HEK293 (cell line): ENCODE data around the gene GPBAR1.

Source experiments
- CTCF ChIA-PET: fragments of 350-600 bp; formaldehyde crosslinking; extraction: SDS; loops from one replicate; lab custom pipeline; 2021; ENCODE audit warnings: antibody characterized with exemption; lab: Yijun Ruan, JAX
- POLR2A ChIA-PET: fragments of 300-600 bp; formaldehyde crosslinking; extraction: SDS; loops from one replicate; lab custom pipeline; 2020; ENCODE audit warnings: antibody characterized with exemption, inconsistent platforms; lab: Yijun Ruan, JAX
- H3K27ac ChIP-seq: fragments of 200-500 bp; sonication (Bioruptor generic); 2 replicates; pipeline ENCODE4 v1.5.1; 2014; ENCODE audit warnings: low read depth, low read length, control low read depth, inconsistent platforms; ENCODE audit errors: extremely low read depth
- H3K36me3 ChIP-seq, 2 experiments: fragments of 200-500 bp in 1 of 2; sonication (Bioruptor generic) in 1 of 2; 1 replicate in 1 of 2; 2 replicates in 1 of 2; pipeline ENCODE4 v1.5.1; 2014 to 2017; ENCODE audit warnings: inconsistent platforms in 2 of 2, low read length in 2 of 2; ENCODE audit not compliant: control insufficient read depth in 2 of 2, insufficient read depth in 1 of 2
- H3K4me1 ChIP-seq: fragments of 200-500 bp; sonication (Bioruptor generic); 2 replicates; pipeline ENCODE4 v1.5.1; 2014; ENCODE audit warnings: mild to moderate bottlenecking, low read length, inconsistent platforms; ENCODE audit not compliant: control insufficient read depth, insufficient read depth
- H3K4me3 ChIP-seq: 2 replicates; pipeline ENCODE4 v1.5.1; 2011; ENCODE audit warnings: low read depth, mild to moderate bottlenecking, control low read depth, low read length, moderate library complexity
- H3K9me3 ChIP-seq: fragments of 200-500 bp; sonication (Bioruptor generic); 2 replicates; pipeline ENCODE4 v1.5.1; 2014; ENCODE audit warnings: low read depth, low read length, inconsistent platforms; ENCODE audit not compliant: control insufficient read depth, insufficient read depth
- FEZF1 ChIP-seq: fragments of 450-650 bp; formaldehyde crosslinking; IDR thresholded peaks from 2 replicates; pipeline ENCODE4 v1.5.1; 2016; ENCODE audit warnings: missing biosample characterization, missing genetic modification characterization
- PRDM2 ChIP-seq: fragments of 450-650 bp; formaldehyde crosslinking; IDR thresholded peaks from 2 replicates; pipeline ENCODE4 v1.5.1; 2016; ENCODE audit warnings: missing biosample characterization, missing genetic modification characterization, borderline replicate concordance
- SP7 ChIP-seq: fragments of 450-650 bp; formaldehyde crosslinking; IDR thresholded peaks from 2 replicates; pipeline ENCODE4 v1.5.1; 2016; ENCODE audit warnings: missing biosample characterization, missing genetic modification characterization
- ZBTB11 ChIP-seq: fragments of 450-650 bp; formaldehyde crosslinking; conservative IDR thresholded peaks from 2 replicates; pipeline ENCODE4 v1.5.1; 2016; ENCODE audit warnings: low read depth, missing biosample characterization, missing genetic modification characterization
- ZBTB17 ChIP-seq: fragments of 450-650 bp; formaldehyde crosslinking; IDR thresholded peaks from 2 replicates; pipeline ENCODE4 v1.5.1; 2016; ENCODE audit warnings: missing biosample characterization, missing genetic modification characterization
- ZNF112 ChIP-seq: fragments of 450-650 bp; formaldehyde crosslinking; IDR thresholded peaks from 2 replicates; pipeline ENCODE4 v1.5.0; 2017; ENCODE audit warnings: missing biosample characterization, missing genetic modification characterization
- ZNF132 ChIP-seq: fragments of 450-650 bp; formaldehyde crosslinking; IDR thresholded peaks from 2 replicates; pipeline ENCODE4 v1.5.1; 2017; ENCODE audit warnings: missing biosample characterization, missing genetic modification characterization, borderline replicate concordance
- ZNF16 ChIP-seq: fragments of 450-650 bp; formaldehyde crosslinking; IDR thresholded peaks from 2 replicates; pipeline ENCODE4 v1.5.1; 2016; ENCODE audit warnings: low read depth, missing biosample characterization, missing genetic modification characterization
- ZNF280C ChIP-seq: fragments of 450-650 bp; formaldehyde crosslinking; IDR thresholded peaks from 2 replicates; pipeline ENCODE4 v1.5.1; 2016; ENCODE audit warnings: missing biosample characterization, missing genetic modification characterization
- ZNF548 ChIP-seq: fragments of 450-650 bp; formaldehyde crosslinking; IDR thresholded peaks from 2 replicates; pipeline ENCODE4 v1.5.1; 2016; ENCODE audit warnings: missing biosample characterization, missing genetic modification characterization
- ZNF580 ChIP-seq: fragments of 450-650 bp; formaldehyde crosslinking; IDR thresholded peaks from 2 replicates; pipeline ENCODE4 v1.5.1; 2016; ENCODE audit warnings: missing biosample characterization, missing genetic modification characterization
- ZNF623 ChIP-seq: fragments of 450-650 bp; formaldehyde crosslinking; IDR thresholded peaks from 2 replicates; pipeline ENCODE4 v1.5.1; 2016; ENCODE audit warnings: missing biosample characterization, missing genetic modification characterization
- ZNF639 ChIP-seq: fragments of 450-650 bp; formaldehyde crosslinking; IDR thresholded peaks from 2 replicates; pipeline ENCODE4 v1.5.1; 2016; ENCODE audit warnings: missing biosample characterization, missing genetic modification characterization
- ZNF777 ChIP-seq: fragments of 450-650 bp; formaldehyde crosslinking; IDR thresholded peaks from 2 replicates; pipeline ENCODE4 v1.5.1; 2017; ENCODE audit warnings: missing biosample characterization, missing genetic modification characterization, borderline replicate concordance
- ZSCAN16 ChIP-seq: fragments of 450-650 bp; formaldehyde crosslinking; IDR thresholded peaks from 2 replicates; pipeline ENCODE4 v1.5.1; 2016; ENCODE audit warnings: missing biosample characterization, missing genetic modification characterization
- ZSCAN5A ChIP-seq: fragments of 450-650 bp; formaldehyde crosslinking; IDR thresholded peaks from 2 replicates; pipeline ENCODE4 v1.5.1; 2016; ENCODE audit warnings: missing biosample characterization, missing genetic modification characterization

GPBAR1 gene

GRCh38 chr2:218290316-218291261 lies 29.8 kb downstream of the GPBAR1 start:
- TF ChIP-seq FEZF1 (tag by site-specific recombination) (no peak), ZNF777 (tag by site-specific recombination) (no peak), ZNF16 (tag by site-specific recombination) (no peak), ZBTB11 (tag by site-specific recombination) (no peak), ZNF132 (tag by site-specific recombination) (no peak), PRDM2 (tag by site-specific recombination) (no peak), ZNF548 (tag by site-specific recombination) (no peak), ZBTB17 (tag by site-specific recombination) (peak; percentile 35; the same call in 1 of the 2 replicates), ZNF639 (tag by site-specific recombination) (no peak), ZNF580 (tag by site-specific recombination) (no peak), ZSCAN5A (tag by site-specific recombination) (no peak), ZNF623 (tag by site-specific recombination) (no peak), ZNF280C (tag by site-specific recombination) (no peak), SP7 (tag by site-specific recombination) (peak; percentile 92), ZNF112 (tag by site-specific recombination) (no peak), ZSCAN16 (tag by site-specific recombination) (peak; percentile 47; the same call in 1 of the 2 replicates)
- H3K9me3 ChIP-seq, result no peaks in the 10 kb centered on the region
- ChIA-PET CTCF (interaction anchor here (0.6 to 8.8 kb wide), 7 partner anchors 8 to 562 kb away, joined by 3 to 89 read pairs (median 4); partner anchors contain the start of genes AAMP and PNKD), POLR2A (interaction anchor here (1.5 kb wide), 1 partner anchor 107 kb away, joined by 4 read pairs; no protein-coding TSS in a partner anchor)
- H3K36me3 ChIP-seq, result no peaks in the 10 kb centered on the region
- H3K27ac ChIP-seq, result no peak overlapping the region
- no peak overlapping the region for H3K4me3 ChIP-seq
- peaks cover 3% of the 10 kb centered on the region; the same call in 1 of the 2 replicates for H3K4me1 ChIP-seq
